ENCODE measurements around the gene IQSEC1.

Gene IQSEC1

DNA sequence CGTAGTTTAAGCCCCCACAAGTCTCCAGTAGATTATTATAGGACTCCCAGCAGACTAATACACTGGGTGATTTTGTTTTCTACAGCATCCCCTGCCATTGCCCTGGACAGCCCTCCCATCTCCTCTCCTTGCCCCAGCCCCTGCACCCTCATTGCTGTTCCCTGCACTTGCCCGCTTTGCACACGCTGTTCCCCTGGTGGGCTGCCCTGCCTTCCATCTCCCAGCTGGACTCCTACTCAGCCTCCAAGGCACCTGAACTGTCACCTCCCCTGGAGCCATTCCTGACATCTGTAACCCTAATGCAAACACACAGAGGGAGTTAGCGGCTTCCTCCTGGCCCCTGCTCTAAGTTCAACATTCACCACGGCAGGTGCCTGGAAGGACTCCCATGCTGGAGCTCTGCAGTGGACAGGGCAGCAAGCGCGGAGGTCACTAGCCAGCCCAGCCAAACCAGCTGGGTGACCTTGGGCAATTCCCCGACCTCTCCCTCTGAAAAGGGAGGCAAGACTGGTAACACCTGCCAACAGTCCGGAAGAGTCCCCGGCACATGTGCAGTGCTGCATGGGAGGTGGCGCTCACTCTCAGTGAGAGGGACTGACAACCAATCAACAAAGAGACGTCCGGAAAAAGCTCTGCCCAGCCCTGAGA, 38.8 kb upstream of the IQSEC1 start:
- no peaks in the 10 kb centered on the region for H3K36me3 Mint-ChIP-seq
- peaks cover 16% of the 10 kb centered on the region for H3K4me1 Mint-ChIP-seq (ENCODE audit: low read depth)
- no peaks in the 10 kb centered on the region for H3K9me3 Mint-ChIP-seq (ENCODE audit: low read depth)
- no peaks in the 10 kb centered on the region for H3K27me3 Mint-ChIP-seq
- no peak overlapping the region for H3K4me3 Mint-ChIP-seq
- no peak overlapping the region for H3K27ac Mint-ChIP-seq

DNA sequence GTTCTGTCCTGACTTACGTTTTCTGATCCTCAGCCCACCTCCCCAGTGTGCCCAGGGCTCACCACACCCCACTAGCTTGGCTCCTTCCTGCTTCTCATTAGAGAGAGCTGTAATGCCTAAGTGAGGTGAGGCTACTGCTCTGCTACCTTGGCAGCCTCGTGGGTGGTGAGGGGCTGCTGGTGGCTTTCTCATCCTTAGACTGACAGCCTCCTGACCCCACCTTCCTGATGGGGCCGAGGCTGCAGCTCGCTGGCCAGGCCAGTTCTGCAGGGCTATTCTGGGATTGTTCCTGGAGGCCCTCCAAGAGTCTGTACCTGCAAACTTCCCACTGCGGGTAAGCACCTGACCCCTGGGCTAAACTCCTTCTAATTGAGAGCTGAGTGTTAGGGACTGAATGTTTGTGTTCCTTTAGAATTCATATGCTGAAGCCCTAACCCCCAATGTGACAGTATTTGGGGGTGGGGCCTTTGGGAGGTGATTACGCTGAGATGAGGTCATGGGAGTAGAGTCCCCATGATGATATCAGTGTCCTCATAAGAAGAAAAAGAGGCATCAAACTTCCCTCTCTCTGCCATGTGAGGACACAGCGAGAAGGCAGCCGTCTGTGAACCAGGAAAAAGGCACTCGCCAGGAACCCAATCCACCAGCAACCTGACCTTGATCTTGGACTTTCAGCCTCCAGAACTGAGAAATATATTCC, 38.1 kb upstream of the IQSEC1 start:
- Mint-ChIP-seq H3K27me3 (no peaks in the 10 kb centered on the region), H3K4me1 (ENCODE audit: low read depth) (peaks cover 16% of the 10 kb centered on the region), H3K9me3 (ENCODE audit: low read depth) (no peaks in the 10 kb centered on the region), H3K4me3 (no peak overlapping the region), H3K27ac (no peak overlapping the region), H3K36me3 (no peaks in the 10 kb centered on the region)

DNA sequence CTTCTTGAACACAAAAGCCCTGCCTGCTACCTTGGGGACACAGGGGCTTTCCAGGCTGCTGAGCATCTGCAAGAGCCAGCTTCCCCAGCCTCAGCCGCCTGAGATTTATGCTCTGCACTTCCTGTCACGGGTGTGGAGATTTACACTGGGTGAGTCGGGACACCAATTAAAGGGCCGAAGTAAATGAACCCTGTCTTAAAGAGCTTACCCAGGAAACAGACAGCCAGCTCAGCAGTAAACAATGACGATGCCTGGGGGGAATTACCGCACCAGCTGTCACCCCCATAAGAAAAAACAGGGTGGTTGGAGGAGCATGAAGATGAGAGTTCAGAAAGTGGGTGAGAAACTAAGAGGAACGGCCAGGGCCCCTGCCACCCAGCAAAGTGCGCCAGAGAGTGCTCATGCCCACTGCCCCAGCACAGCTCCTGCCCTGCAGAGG, 37.5 kb upstream of the IQSEC1 start:
- H3K4me3 Mint-ChIP-seq: peak overlapping the region; percentile 44
- H3K4me1 Mint-ChIP-seq (ENCODE audit: low read depth): peaks cover 16% of the 10 kb centered on the region
- peak overlapping the region; percentile 6 for H3K27ac Mint-ChIP-seq
- H3K9me3 Mint-ChIP-seq (ENCODE audit: low read depth): no peaks in the 10 kb centered on the region
- H3K27me3 Mint-ChIP-seq: no peaks in the 10 kb centered on the region
- no peaks in the 10 kb centered on the region for H3K36me3 Mint-ChIP-seq

DNA sequence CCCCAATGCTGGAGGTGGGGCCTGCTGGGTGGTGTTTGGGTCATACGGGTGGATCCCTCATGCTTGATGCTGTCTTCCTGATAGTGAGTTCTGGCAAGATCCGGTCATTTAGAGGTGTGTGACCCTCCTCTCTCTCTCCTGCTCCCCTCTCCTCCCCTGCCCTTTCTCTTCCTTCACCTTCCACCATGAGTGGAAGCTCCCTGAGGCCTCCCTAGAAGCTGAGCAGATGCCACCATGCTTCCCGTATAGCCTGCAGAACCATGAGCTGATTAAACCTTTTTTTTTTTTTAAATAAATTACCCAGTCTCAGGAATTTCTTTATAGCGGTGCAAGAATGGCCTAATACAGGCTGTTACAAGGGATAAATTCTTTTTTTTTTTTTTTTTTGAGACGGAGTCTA, 36.3 kb upstream of the IQSEC1 start:
- Mint-ChIP-seq H3K27ac (no peak overlapping the region), H3K4me3 (no peak overlapping the region), H3K9me3 (ENCODE audit: low read depth) (no peaks in the 10 kb centered on the region), H3K36me3 (no peaks in the 10 kb centered on the region), H3K27me3 (no peaks in the 10 kb centered on the region), H3K4me1 (ENCODE audit: low read depth) (peaks cover 16% of the 10 kb centered on the region)

DNA sequence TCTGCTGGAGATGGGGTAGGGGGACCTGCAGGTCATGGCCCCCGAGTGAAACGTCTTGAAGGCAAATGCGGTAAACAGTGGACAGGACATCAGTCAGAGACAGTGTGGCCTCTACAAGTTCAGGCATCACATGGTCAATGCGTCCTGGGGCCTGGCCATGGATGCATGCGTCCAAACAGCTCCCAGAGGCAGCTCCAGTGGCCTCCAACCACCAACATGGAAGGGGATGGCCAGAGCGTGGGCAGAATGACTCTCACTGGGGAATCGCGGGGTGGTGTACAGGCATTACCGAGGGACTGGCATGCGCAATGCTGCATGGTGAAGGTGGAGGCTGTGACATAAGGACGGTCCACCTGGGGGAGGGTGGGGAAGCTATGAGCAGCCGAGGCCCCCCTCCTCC, 35.6 kb upstream of the IQSEC1 start:
- H3K9me3 Mint-ChIP-seq (ENCODE audit: low read depth): no peaks in the 10 kb centered on the region
- H3K36me3 Mint-ChIP-seq: no peaks in the 10 kb centered on the region
- H3K27ac Mint-ChIP-seq: no peak overlapping the region
- no peak overlapping the region for H3K4me3 Mint-ChIP-seq
- H3K4me1 Mint-ChIP-seq (ENCODE audit: low read depth): peaks cover 16% of the 10 kb centered on the region
- no peaks in the 10 kb centered on the region for H3K27me3 Mint-ChIP-seq

DNA sequence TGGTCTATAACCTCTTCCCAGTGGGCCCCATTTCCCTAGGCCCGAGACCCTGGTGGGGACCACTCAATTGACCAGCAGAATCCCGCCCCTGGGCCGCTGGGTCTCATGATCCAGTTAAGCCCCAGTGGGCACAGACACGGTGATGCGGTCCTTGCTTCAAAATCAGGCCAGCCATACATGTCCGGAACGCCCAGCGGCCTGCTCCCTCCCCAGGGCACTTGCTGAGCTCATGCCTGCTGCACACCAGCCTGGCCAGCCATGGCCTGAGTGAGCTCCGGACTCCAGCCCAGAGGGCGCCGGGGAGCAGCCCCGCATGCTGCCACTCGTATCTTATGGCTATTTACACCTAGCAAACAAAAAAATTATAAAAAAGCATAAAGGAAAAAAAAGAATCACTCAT, 34.4 kb upstream of the IQSEC1 start:
- Mint-ChIP-seq H3K27ac (no peak overlapping the region), H3K27me3 (no peaks in the 10 kb centered on the region), H3K36me3 (no peaks in the 10 kb centered on the region), H3K9me3 (ENCODE audit: low read depth) (no peaks in the 10 kb centered on the region), H3K4me3 (no peak overlapping the region), H3K4me1 (ENCODE audit: low read depth) (peaks cover 16% of the 10 kb centered on the region)

DNA sequence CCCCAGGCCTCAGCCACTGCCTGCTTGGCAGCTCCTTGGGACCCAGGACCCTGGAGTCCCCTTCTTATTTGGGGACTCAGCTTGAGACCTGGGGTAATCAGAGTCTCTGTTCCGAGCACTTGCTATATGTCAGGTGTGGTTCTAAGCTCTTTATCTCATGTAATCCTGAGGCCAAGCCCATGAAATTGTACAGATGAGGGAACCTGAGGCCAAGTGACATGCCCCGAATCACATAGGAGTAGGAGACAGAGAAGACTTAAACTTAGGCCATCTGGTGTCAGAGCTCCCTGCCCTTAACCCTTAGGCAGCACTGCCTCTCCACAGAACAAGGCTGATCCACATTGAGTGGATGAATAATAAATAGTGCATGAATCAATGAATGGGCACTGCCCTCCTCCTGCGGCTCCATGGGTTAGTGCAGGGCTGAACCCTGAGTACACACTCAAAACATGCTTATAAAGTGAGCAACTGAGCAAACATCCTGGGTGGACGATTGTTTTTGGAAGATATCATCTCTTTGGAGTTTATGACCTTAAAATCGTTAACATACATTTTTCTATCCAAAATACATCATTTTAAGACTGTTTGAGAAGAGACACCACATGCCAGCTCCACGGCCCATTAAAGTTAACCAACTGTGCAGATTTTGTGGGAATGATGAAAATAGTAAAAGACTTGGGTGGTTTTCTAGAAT, 33.2 kb upstream of the IQSEC1 start:
- Mint-ChIP-seq H3K36me3 (no peaks in the 10 kb centered on the region), H3K4me3 (no peak overlapping the region), H3K9me3 (ENCODE audit: low read depth) (no peaks in the 10 kb centered on the region), H3K27ac (no peak overlapping the region), H3K4me1 (ENCODE audit: low read depth) (peaks cover 13% of the 10 kb centered on the region), H3K27me3 (no peaks in the 10 kb centered on the region)

DNA sequence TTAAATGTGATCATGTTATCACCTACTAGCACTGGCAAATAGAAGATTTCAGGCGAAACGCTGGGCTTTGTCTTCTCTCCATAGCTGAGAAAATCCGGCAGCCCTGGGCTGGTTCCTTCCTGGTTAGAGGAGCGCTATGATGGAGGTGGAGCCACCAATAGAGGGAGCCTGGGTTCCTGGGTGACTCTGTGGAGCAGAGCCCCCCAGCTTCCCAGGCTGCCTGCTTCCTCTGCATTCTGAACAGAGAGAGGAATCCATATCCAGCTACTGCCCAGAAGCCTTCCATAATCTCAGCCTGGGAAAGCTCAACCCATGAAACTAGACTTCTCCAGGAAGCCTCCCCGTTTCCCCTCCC, 32.6 kb upstream of the IQSEC1 start:
- H3K4me1 Mint-ChIP-seq (ENCODE audit: low read depth): peaks cover 7% of the 10 kb centered on the region
- no peak overlapping the region for H3K4me3 Mint-ChIP-seq
- no peak overlapping the region for H3K27ac Mint-ChIP-seq
- H3K9me3 Mint-ChIP-seq (ENCODE audit: low read depth): no peaks in the 10 kb centered on the region
- no peaks in the 10 kb centered on the region for H3K36me3 Mint-ChIP-seq
- H3K27me3 Mint-ChIP-seq: no peaks in the 10 kb centered on the region

DNA sequence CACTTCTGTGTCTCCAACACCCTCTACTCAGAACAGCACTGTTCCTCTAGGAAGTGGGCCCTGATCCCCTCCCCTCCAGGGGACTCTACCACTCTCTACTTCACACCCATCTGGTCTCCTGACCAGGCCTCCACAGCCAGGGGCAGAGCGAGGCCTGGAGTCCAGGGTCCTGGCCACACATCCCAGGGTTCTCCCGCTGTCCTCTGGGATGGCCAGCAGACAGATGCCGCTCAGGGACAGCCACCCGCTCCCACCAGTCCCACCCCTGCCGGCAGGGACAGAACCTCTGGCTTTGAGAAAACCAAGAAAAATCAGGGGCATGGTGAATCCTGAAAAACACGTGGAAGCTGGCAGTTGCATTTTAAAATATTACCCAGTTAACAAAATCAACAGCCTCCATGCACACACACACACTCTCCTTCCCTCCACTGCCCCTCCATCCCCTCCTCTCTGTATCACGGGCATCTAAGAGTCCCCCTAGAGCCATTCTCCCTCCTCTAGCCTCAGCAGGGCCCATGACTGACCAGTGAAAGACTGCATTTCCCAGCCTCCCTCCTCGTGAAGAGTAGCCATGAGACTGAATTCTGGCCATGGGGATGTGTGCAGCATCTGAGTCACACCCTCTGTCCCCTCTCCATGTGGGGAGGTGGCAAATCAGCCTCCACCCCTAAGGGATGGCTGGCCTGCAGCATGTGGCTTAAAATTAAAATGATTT, 32.1 kb upstream of the IQSEC1 start:
- Mint-ChIP-seq H3K4me1 (ENCODE audit: low read depth) (peaks cover 1% of the 10 kb centered on the region), H3K36me3 (no peaks in the 10 kb centered on the region), H3K27ac (no peak overlapping the region), H3K27me3 (no peaks in the 10 kb centered on the region), H3K9me3 (ENCODE audit: low read depth) (no peaks in the 10 kb centered on the region), H3K4me3 (no peak overlapping the region)

DNA sequence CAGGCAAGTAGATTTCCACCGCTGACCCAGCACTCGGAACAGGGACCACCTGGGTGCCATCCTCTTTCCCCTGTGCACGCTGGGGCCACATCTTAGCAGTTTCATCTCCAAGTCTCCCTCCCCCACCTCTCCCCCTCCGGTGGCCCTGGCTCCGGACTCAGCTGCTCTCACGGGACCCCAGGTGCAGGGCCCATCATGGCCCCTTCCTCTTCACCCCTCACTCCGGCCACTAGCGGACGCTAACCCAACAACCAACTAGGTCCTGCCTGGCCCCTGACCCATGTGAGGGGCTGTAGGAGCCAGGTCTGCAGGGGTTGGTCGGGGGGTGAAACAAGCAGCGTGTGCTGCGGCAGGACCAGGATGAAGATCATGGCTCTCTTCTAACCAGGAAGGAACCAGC, 31.3 kb upstream of the IQSEC1 start:
- H3K36me3 Mint-ChIP-seq: no peaks in the 10 kb centered on the region
- no peaks in the 10 kb centered on the region for H3K27me3 Mint-ChIP-seq
- H3K9me3 Mint-ChIP-seq (ENCODE audit: low read depth): no peaks in the 10 kb centered on the region
- no peak overlapping the region for H3K4me3 Mint-ChIP-seq
- H3K27ac Mint-ChIP-seq: no peak overlapping the region
- no peaks in the 10 kb centered on the region for H3K4me1 Mint-ChIP-seq (ENCODE audit: low read depth)

DNA sequence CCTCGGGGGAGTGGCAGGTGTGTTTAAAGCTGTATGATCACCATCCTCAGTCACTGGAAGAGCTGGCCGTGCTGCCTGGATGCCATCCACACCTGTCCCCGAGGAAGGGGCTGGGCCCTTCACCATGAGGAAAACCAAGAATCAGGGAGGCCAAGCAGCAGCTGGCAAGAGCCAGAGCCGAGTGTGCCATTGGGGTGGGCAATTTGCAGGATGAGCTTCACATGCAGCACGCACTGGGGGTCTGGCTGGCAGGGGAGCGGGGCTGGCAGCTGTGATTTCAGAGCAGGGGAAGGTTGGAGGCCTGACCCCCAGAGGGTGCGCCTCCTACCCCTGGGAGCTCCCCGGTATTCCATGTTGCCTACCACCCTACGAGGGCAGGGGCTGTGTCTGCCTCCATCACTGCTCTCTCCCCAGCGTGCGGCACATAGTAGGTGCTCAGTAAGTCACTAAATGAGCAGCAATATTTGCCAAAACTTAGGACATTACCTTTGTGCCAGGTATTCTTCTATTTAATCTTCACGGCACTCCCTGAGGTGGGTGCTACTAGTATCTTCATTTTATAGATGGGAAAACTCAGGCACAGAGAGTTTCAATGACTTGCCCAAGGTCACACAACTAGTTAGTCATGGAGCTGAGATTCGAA, 30.3 kb upstream of the IQSEC1 start:
- Mint-ChIP-seq H3K27me3 (no peaks in the 10 kb centered on the region), H3K27ac (no peak overlapping the region), H3K4me3 (no peak overlapping the region), H3K36me3 (no peaks in the 10 kb centered on the region), H3K4me1 (ENCODE audit: low read depth) (no peaks in the 10 kb centered on the region), H3K9me3 (ENCODE audit: low read depth) (no peaks in the 10 kb centered on the region)

DNA sequence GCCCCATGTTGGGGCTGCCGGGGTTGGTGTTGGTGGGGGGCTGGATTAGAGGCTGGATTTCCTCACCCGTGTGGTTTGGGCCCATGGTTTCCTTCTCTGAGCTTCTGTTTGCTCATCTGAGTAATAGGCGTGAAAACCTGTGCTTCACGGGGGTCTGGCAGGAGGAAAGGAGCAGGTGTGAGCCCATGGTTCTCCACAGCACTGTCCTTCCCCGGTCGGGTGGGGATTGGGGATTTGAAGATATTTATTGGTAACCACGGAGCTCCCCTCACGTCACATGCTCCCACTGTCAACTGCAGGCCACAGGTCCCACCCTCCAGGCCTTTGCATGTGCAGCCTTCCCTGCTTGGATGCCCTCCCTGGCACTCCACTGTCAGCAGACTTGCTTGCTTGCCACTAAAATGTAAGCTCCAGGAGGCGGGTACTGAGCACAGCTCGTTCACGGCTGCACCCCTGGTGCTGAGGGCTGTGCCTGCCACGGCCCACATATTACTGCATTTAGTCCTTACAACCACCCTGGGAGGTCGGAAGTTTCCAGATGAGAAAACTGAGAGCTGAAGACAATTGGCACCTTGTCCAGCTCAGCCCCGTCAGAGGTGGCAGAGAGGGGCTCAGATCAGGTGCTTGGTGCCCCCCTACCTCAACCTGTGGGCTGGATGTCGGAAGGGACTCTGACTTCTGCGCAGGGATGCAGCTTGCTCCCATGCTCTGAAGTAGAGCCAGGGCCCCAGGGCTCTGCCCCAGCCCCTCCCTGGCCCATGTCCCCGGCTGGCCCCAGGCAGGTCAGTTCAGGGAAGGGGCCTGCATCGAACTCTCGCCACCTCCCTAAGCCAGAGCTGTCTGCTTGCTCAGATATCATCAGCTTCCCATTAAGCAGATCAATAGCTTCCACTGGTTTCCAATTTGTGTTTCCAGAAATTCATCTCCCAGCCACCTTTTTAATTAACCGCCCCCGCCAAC, 29.4 kb upstream of the IQSEC1 start:
- Mint-ChIP-seq H3K9me3 (ENCODE audit: low read depth) (no peaks in the 10 kb centered on the region), H3K27me3 (no peaks in the 10 kb centered on the region), H3K4me1 (ENCODE audit: low read depth) (no peaks in the 10 kb centered on the region), H3K27ac (no peak overlapping the region), H3K36me3 (no peaks in the 10 kb centered on the region), H3K4me3 (no peak overlapping the region)

DNA sequence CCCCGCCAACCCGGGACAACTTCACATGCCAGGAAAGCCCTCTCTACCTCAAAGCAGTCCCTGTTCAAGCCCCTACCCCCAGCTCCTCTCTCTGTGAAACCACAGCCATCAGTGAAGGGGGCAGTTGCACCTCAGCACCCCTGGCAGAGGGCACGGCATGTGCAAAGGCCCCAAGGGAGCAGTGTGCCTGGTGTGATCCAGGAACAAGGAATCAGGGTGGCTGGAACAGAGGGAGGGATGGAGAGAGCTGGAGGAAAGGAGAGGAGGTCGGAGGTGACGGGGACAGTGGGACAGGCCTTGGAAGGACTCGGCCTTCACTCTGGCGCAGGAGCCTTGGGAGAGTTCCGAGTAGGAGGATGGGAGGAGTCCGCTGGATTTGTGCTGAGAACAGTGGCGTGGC, 26.5 kb upstream of the IQSEC1 start:
- Mint-ChIP-seq H3K27me3 (no peaks in the 10 kb centered on the region), H3K9me3 (ENCODE audit: low read depth) (no peaks in the 10 kb centered on the region), H3K27ac (no peak overlapping the region), H3K36me3 (no peaks in the 10 kb centered on the region), H3K4me1 (ENCODE audit: low read depth) (no peaks in the 10 kb centered on the region), H3K4me3 (no peak overlapping the region)

Data from activated naive CD8-positive, alpha-beta T cell (primary cell).